Activated CD8-positive, alpha-beta T cell treated with anti-CD3 and anti-CD28 coated beads, Interleukin-2, amount 10 ng/mL, durations not matched to agents 7 days and 5 days (primary cell): Measurements from ENCODE around the gene PARD3B. TPM values are rescaled to one million over a fixed set of nuclear protein-coding genes. Genes with fewer than 3 reads are reported as not detected.

Experiments
- ATAC-seq: fragments of 150-1000 bp; cut with Tn5 transposase; one replicate; pipeline ENCODE4 v1.10.0; 2021; ENCODE audit warnings: moderate library complexity
- CTCF ChIA-PET: fragments of 350-600 bp; sonication (Branson Sonifier 250); formaldehyde crosslinking; loops from one replicate; lab custom pipeline; 2021; ENCODE audit warnings: antibody characterized with exemption; lab: Charles Lee
- POLR2A ChIA-PET: fragments of 350-600 bp; sonication (Branson Sonifier 250); formaldehyde crosslinking; loops from one replicate; lab custom pipeline; 2021; ENCODE audit warnings: antibody characterized with exemption; lab: Charles Lee
- DNase-seq: peaks from one replicate; pipeline ENCODE4 v3.0.0-alpha.2; 2020
- H3K27ac Mint-ChIP-seq: one replicate; pipeline ENCODE4 v1.8.0; 2021; ENCODE audit warnings: mild to moderate bottlenecking, mixed read lengths
- H3K27me3 Mint-ChIP-seq: one replicate; pipeline ENCODE4 v1.8.0; 2021; ENCODE audit warnings: low read depth, mixed read lengths
- H3K36me3 Mint-ChIP-seq: one replicate; pipeline ENCODE4 v1.8.0; 2021; ENCODE audit warnings: low read depth, mixed read lengths
- H3K4me1 Mint-ChIP-seq: one replicate; pipeline ENCODE4 v1.8.0; 2021; ENCODE audit warnings: low read depth, mixed read lengths
- H3K4me3 Mint-ChIP-seq: one replicate; pipeline ENCODE4 v1.8.0; 2021; ENCODE audit warnings: mild to moderate bottlenecking, mixed read lengths
- H3K9me3 Mint-ChIP-seq: one replicate; pipeline ENCODE4 v1.8.0; 2022; ENCODE audit warnings: mixed read lengths; ENCODE audit not compliant: insufficient read depth
- total RNA-seq, 2 experiments: library from RNA; stranded (reverse); gene quantifications; one replicate each; pipeline ENCODE4 v1.2.3, GENCODE V29; 2021

Gene PARD3B
- total RNA-seq, 2 experiments from 2014 or later: 0.76 to 1.0 TPM

GRCh38 chr2:205461169-205461568 lies 915.9 kb downstream of the PARD3B start:
- POLR2A ChIA-PET: no interaction called here
- H3K36me3 Mint-ChIP-seq: no peaks in the 10 kb centered on the region
- H3K27me3 Mint-ChIP-seq: peaks cover 4% of the 10 kb centered on the region

GRCh38 chr2:205461678-205462665 lies 916.7 kb downstream of the PARD3B start:
- ChIA-PET CTCF (no interaction called here), POLR2A (no interaction called here)
- ATAC-seq (no peak), DNase-seq (no peak)
- Mint-ChIP-seq H3K27ac (no peak overlapping the region), H3K4me1 (peaks cover 4% of the 10 kb centered on the region), H3K9me3 (no peaks in the 10 kb centered on the region), H3K4me3 (no peak overlapping the region), H3K36me3 (no peaks in the 10 kb centered on the region), H3K27me3 (peaks cover 4% of the 10 kb centered on the region)

More at GRCh38 chr2:205461169-205461568, 915.9 kb downstream of the PARD3B start:
- Mint-ChIP-seq H3K4me3 (no peak overlapping the region), H3K27ac (no peak overlapping the region), H3K9me3 (no peaks in the 10 kb centered on the region), H3K4me1 (peaks cover 4% of the 10 kb centered on the region)
- ATAC-seq: no peak
- DNase-seq: no peak
- CTCF ChIA-PET: no interaction called here

- peaks cover 4% of the 10 kb centered on the region for H3K27me3 Mint-ChIP-seq
- H3K4me3 Mint-ChIP-seq: no peak overlapping the region
- H3K9me3 Mint-ChIP-seq: no peaks in the 10 kb centered on the region
- DNase-seq (no peak), ATAC-seq (no peak)
- CTCF ChIA-PET: no interaction called here
- H3K4me1 Mint-ChIP-seq: peaks cover 4% of the 10 kb centered on the region
- POLR2A ChIA-PET: no interaction called here
- H3K27ac Mint-ChIP-seq: no peak overlapping the region
- no peaks in the 10 kb centered on the region for H3K36me3 Mint-ChIP-seq
These were observed 917.5 kb downstream of the PARD3B start for GRCh38 chr2:205462681-205463345.

- H3K9me3 Mint-ChIP-seq: no peaks in the 10 kb centered on the region
- H3K27ac Mint-ChIP-seq: no peak overlapping the region
- H3K4me3 Mint-ChIP-seq: no peak overlapping the region
- no peaks in the 10 kb centered on the region for H3K27me3 Mint-ChIP-seq
- ChIA-PET CTCF (no interaction called here), POLR2A (no interaction called here)
- ATAC-seq: no peak
- no peak for DNase-seq
- H3K4me1 Mint-ChIP-seq: peaks cover 4% of the 10 kb centered on the region
- H3K36me3 Mint-ChIP-seq: no peaks in the 10 kb centered on the region
These were observed 918.3 kb downstream of the PARD3B start for GRCh38 chr2:205463466-205464025.

GRCh38 chr2:205464681-205465080 lies 919.4 kb downstream of the PARD3B start:
- ATAC-seq (no peak), DNase-seq (no peak)
- ChIA-PET CTCF (no interaction called here), POLR2A (no interaction called here)
- peaks cover 2% of the 10 kb centered on the region for H3K4me1 Mint-ChIP-seq
- H3K27me3 Mint-ChIP-seq: no peaks in the 10 kb centered on the region
- H3K4me3 Mint-ChIP-seq: no peak overlapping the region
- H3K36me3 Mint-ChIP-seq: no peaks in the 10 kb centered on the region
- H3K27ac Mint-ChIP-seq: no peak overlapping the region
- H3K9me3 Mint-ChIP-seq: no peaks in the 10 kb centered on the region

- ChIA-PET POLR2A (no interaction called here), CTCF (no interaction called here)
- H3K27ac Mint-ChIP-seq: no peak overlapping the region
- no peaks in the 10 kb centered on the region for H3K9me3 Mint-ChIP-seq
- no peak for ATAC-seq
- H3K4me3 Mint-ChIP-seq: no peak overlapping the region
- H3K27me3 Mint-ChIP-seq: no peaks in the 10 kb centered on the region
- H3K4me1 Mint-ChIP-seq: no peaks in the 10 kb centered on the region
- DNase-seq: no peak
- H3K36me3 Mint-ChIP-seq: no peaks in the 10 kb centered on the region
These were observed 920.5 kb downstream of the PARD3B start for GRCh38 chr2:205465791-205466190.

- H3K36me3 Mint-ChIP-seq: no peaks in the 10 kb centered on the region
- no peak overlapping the region for H3K4me3 Mint-ChIP-seq
- ATAC-seq: no peak
- POLR2A ChIA-PET: no interaction called here
- H3K27me3 Mint-ChIP-seq: peaks cover 11% of the 10 kb centered on the region
- no peak overlapping the region for H3K27ac Mint-ChIP-seq
- DNase-seq: no peak
- no peaks in the 10 kb centered on the region for H3K9me3 Mint-ChIP-seq
- CTCF ChIA-PET: no interaction called here
- no peaks in the 10 kb centered on the region for H3K4me1 Mint-ChIP-seq
These were observed 926.5 kb downstream of the PARD3B start for GRCh38 chr2:205471776-205472175.

GRCh38 chr2:205473791-205474190 lies 928.5 kb downstream of the PARD3B start:
- Mint-ChIP-seq H3K9me3 (no peaks in the 10 kb centered on the region), H3K4me3 (no peak overlapping the region), H3K27me3 (peaks cover 11% of the 10 kb centered on the region), H3K4me1 (no peaks in the 10 kb centered on the region), H3K36me3 (no peaks in the 10 kb centered on the region), H3K27ac (no peak overlapping the region)
- CTCF ChIA-PET: no interaction called here
- ATAC-seq (no peak), DNase-seq (no peak)
- POLR2A ChIA-PET: interaction anchor here (0.6 to 0.8 kb wide), 2 partner anchors 211 to 382 kb away, joined by 3 to 4 read pairs; no protein-coding TSS in a partner anchor

GRCh38 chr2:205474741-205475415 lies 929.6 kb downstream of the PARD3B start:
- peaks cover 11% of the 10 kb centered on the region for H3K27me3 Mint-ChIP-seq
- H3K9me3 Mint-ChIP-seq: no peaks in the 10 kb centered on the region
- DNase-seq (no peak), ATAC-seq (no peak)
- H3K4me3 Mint-ChIP-seq: no peak overlapping the region
- ChIA-PET CTCF (no interaction called here), POLR2A (interaction anchor here (0.6 to 0.8 kb wide), 2 partner anchors 210 to 381 kb away, joined by 3 to 4 read pairs; no protein-coding TSS in a partner anchor)
- H3K4me1 Mint-ChIP-seq: no peaks in the 10 kb centered on the region
- H3K27ac Mint-ChIP-seq: no peak overlapping the region
- no peaks in the 10 kb centered on the region for H3K36me3 Mint-ChIP-seq

GRCh38 chr2:205475416-205475768 lies 930.1 kb downstream of the PARD3B start:
- POLR2A ChIA-PET: no interaction called here
- no peak for ATAC-seq
- no peak overlapping the region for H3K4me3 Mint-ChIP-seq
- H3K27me3 Mint-ChIP-seq: peaks cover 11% of the 10 kb centered on the region
- no peaks in the 10 kb centered on the region for H3K9me3 Mint-ChIP-seq
- H3K4me1 Mint-ChIP-seq: no peaks in the 10 kb centered on the region
- H3K36me3 Mint-ChIP-seq: no peaks in the 10 kb centered on the region
- CTCF ChIA-PET: no interaction called here
- no peak overlapping the region for H3K27ac Mint-ChIP-seq
- no peak for DNase-seq

GRCh38 chr2:205477016-205477705 lies 931.9 kb downstream of the PARD3B start:
- H3K27me3 Mint-ChIP-seq: peaks cover 11% of the 10 kb centered on the region
- H3K4me1 Mint-ChIP-seq: no peaks in the 10 kb centered on the region
- CTCF ChIA-PET: no interaction called here
- DNase-seq (no peak), ATAC-seq (no peak)
- no peak overlapping the region for H3K27ac Mint-ChIP-seq
- no peaks in the 10 kb centered on the region for H3K9me3 Mint-ChIP-seq
- no peak overlapping the region for H3K4me3 Mint-ChIP-seq
- POLR2A ChIA-PET: no interaction called here
- no peaks in the 10 kb centered on the region for H3K36me3 Mint-ChIP-seq
